Psoas muscle (tissue), 8 donors: ENCODE measurements around the gene FBXL20. TPM values are rescaled to one million over a fixed set of nuclear protein-coding genes. Genes with fewer than 3 reads are reported as not detected.
"Not testable (repeated sequence)": the region's sequence is repeated elsewhere in the genome, so short reads cannot be mapped to it uniquely, and the experiment has no call there.

Experiments used
- ATAC-seq, 4 donors: fragments of 200-7000 bp; cut with Tn5 transposase; one replicate each; pipeline ENCODE4 v1.9.1; 2020; ENCODE audit warnings: moderate library complexity in 3 of 4, mild to moderate bottlenecking in 2 of 4
- DNase-seq, 2 donors: peaks; one replicate each; pipeline ENCODE4 v3.0.0-alpha.2; 2020
- H3K27ac ChIP-seq: fragments of 200-600 bp; one replicate; pipeline ENCODE4 v1.8.0; 2022
- H3K27me3 ChIP-seq, 3 donors: fragments of 200-600 bp in 1 of 3; one replicate each; pipeline versions ENCODE4 v1.6.1 to v1.8.0; 2013 to 2022; ENCODE audit warnings: low read length in 2 of 3, mild to moderate bottlenecking in 2 of 3, moderate library complexity in 1 of 3; ENCODE audit not compliant: insufficient read depth in 3 of 3
- H3K36me3 ChIP-seq, 2 donors: fragments of 200-600 bp in 1 of 2; one replicate each; pipeline versions ENCODE4 v1.6.1 to v1.8.0; 2013 to 2022; ENCODE audit warnings: low read depth in 1 of 2, mild to moderate bottlenecking in 1 of 2, moderate library complexity in 1 of 2; ENCODE audit not compliant: insufficient read depth in 1 of 2
- H3K4me1 ChIP-seq: fragments of 200-600 bp; one replicate; pipeline ENCODE4 v1.8.0; 2022
- H3K4me3 ChIP-seq: fragments of 200-600 bp; one replicate; pipeline ENCODE4 v1.8.0; 2022; ENCODE audit warnings: mild to moderate bottlenecking
- H3K9me3 ChIP-seq: fragments of 200-600 bp; one replicate; pipeline ENCODE4 v1.8.0; 2022
- WGBS, 3 donors: extraction: QIAGEN DNeasy Blood & Tissue Kit; methylation state at CpG; one replicate each; pipeline versions ENCODE4 v1.1.6 to v1.1.7; 2013; 5-methylcytosine and 5-hydroxymethylcytosine counted together
- intact Hi-C, 2 donors: fragments of 100-400 bp; cut with DNase I; formaldehyde crosslinking; loops; one replicate each; pipeline versions ENCODE4 v1.11.0 to v1.14.2; 2022
- polyA plus RNA-seq, 3 donors: library from polyadenylated mRNA; stranded (reverse); fragments of 200-250 nt; gene quantifications; one replicate each; pipeline ENCODE4 v1.2.3, GENCODE V29; 2013
- total RNA-seq, 4 donors: library from RNA; stranded (reverse); fragmentation: NEBNext Ultra II Directional in 2 of 4; extraction: Animal tissue kit (Norgen Biotek cat#: 25700) in 2 of 4; gene quantifications; one replicate each; pipeline versions ENCODE4 v1.2.1 to v1.2.4, GENCODE V29; 2021 to 2023
- TF ChIP-seq, protein P1 (sequence below): fragments of 200-600 bp; IDR thresholded peaks from one replicate; pipeline ENCODE4 v1.8.0; 2022; ENCODE audit warnings: antibody characterized with exemption
- donor health status: healthy with polysubstance abuse.
- donor health status: DM: no; HTN: no; CAD: no; lungs with moderate emphysema.
- donor health status: Bipolar disorder and iron deficiency.
- donor health status: healthy.
- donor health status: DM: yes; HTN: yes; CAD: no.
- donor health status: DM: no; HTN: no; CAD: no.
- donor health status: DM: no; HTN: no; CAD: no.
- donor health status: DM: yes; HTN: yes; CAD: no.

FBXL20 gene
- total and polyA plus RNA-seq, 7 donors: 0.89 to 8.7 (median 8.0) TPM

DNA sequence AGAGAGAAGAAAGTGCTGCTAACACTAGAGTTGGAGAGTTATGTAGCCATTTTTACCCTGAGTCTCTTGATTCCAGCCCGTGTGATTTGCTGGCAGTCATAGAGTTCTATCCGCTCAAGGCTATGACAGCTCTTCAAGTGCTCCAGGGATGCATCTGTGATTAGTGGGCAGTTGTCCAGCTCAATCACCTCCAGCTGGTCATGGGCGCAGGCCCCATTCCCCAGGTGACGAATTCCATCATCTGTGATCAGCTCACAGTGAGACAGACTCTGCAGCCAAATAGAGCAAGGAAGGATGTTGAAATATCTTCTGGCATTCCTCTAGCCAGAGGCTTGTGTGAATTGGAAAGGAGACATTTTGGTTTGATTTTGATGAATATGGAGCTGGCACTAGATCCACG lies 137.3 kb downstream of the FBXL20 start:
- 26 to 55% (median 28%) methylated on average over 5 of the region's 5 CpGs for WGBS, 3 donors
- Histone ChIP-seq H3K9me3 (no peaks in the 10 kb centered on the region), H3K4me3 (no peak overlapping the region), H3K27me3 (no peaks in the 10 kb centered on the region), H3K36me3 (peaks cover 2 to 89% of the 10 kb centered on the region in 2 donors), H3K27ac (peak overlapping the region; percentile 58), H3K4me1 (peaks cover 6% of the 10 kb centered on the region)
- DNase-seq (peak; percentile 72 to 88), ATAC-seq (peak; percentile 94 to 98 (median 96))
- TF ChIP-seq, protein P1, sequence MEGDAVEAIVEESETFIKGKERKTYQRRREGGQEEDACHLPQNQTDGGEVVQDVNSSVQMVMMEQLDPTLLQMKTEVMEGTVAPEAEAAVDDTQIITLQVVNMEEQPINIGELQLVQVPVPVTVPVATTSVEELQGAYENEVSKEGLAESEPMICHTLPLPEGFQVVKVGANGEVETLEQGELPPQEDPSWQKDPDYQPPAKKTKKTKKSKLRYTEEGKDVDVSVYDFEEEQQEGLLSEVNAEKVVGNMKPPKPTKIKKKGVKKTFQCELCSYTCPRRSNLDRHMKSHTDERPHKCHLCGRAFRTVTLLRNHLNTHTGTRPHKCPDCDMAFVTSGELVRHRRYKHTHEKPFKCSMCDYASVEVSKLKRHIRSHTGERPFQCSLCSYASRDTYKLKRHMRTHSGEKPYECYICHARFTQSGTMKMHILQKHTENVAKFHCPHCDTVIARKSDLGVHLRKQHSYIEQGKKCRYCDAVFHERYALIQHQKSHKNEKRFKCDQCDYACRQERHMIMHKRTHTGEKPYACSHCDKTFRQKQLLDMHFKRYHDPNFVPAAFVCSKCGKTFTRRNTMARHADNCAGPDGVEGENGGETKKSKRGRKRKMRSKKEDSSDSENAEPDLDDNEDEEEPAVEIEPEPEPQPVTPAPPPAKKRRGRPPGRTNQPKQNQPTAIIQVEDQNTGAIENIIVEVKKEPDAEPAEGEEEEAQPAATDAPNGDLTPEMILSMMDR: no peak
- intact Hi-C loops: no loop called here

DNA sequence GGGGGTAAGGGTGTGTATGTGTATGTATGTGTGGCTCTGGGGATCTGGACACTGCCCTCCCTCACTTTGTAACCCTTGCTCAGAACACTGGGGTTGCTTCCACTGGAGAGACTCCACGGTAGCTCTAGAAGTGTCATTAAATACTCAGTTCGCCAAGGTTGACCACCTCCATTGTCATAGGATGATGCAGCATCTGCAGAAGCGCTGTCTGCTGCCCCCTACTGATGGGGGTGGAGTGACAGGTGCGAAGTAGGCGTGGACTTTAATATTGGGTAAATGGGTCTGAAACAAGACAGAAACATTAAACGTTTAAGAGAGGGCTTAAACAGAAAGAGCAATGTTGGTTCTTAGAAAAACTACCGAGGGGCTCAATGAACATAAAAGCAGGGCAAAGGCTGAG lies 140.1 kb downstream of the FBXL20 start:
- H3K4me1 ChIP-seq: peaks cover 6% of the 10 kb centered on the region
- DNase-seq: no peak
- intact Hi-C loops: no loop called here
- H3K36me3 ChIP-seq: peaks cover 9 to 87% of the 10 kb centered on the region in 2 donors
- TF ChIP-seq, protein P1: peak; percentile 6
- no peaks in the 10 kb centered on the region for H3K9me3 ChIP-seq
- H3K27me3 ChIP-seq: no peaks in the 10 kb centered on the region
- ATAC-seq: no peak
- 76 to 83% (median 80%) methylated on average over 7 of the region's 7 CpGs for WGBS, 3 donors
- no peak overlapping the region for H3K27ac ChIP-seq
- H3K4me3 ChIP-seq: no peak overlapping the region

DNA sequence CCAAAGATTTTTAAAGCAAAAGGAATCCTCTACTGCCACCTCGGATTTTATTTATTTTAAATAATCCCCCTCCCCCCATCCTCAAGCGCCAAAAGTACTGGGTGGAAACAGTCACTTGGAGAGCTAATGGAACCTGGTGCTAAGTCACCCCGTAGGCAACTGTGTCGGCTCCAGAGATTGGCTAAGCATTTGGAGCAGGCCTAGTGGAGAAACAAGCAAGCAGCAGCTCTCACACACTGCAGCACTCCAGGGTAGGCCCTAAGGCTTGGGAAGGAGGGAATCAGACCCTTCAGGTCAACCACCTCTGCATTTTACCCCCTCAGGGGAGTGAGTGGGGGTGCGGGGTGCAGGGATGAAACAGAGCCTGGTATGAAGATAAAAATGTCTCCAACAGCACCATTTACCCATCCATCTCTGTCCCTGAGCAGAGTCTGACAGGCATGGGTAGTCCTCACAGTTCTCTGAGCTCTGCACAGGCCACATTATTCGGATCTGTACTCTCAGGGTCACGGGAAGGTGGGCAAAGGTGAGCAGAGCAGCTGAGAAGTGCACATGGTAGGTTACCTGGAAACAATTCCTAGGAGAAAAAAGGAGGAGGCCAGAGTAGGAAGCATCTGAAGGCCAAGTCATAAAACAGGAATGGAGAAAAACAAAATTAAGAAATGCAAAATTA lies 148.5 kb downstream of the FBXL20 start:
- H3K27me3 ChIP-seq: no peaks in the 10 kb centered on the region
- intact Hi-C loops: no loop called here
- H3K27ac ChIP-seq: no peak overlapping the region
- H3K4me3 ChIP-seq: no peak overlapping the region
- WGBS, 3 donors: 83 to 87% (median 85%) methylated on average over 7 of the region's 7 CpGs
- H3K9me3 ChIP-seq: no peaks in the 10 kb centered on the region
- TF ChIP-seq, protein P1: no peak
- H3K36me3 ChIP-seq: peaks cover 3 to 61% of the 10 kb centered on the region in 2 donors
- DNase-seq (no peak), ATAC-seq (no peak)
- H3K4me1 ChIP-seq: no peaks in the 10 kb centered on the region

DNA sequence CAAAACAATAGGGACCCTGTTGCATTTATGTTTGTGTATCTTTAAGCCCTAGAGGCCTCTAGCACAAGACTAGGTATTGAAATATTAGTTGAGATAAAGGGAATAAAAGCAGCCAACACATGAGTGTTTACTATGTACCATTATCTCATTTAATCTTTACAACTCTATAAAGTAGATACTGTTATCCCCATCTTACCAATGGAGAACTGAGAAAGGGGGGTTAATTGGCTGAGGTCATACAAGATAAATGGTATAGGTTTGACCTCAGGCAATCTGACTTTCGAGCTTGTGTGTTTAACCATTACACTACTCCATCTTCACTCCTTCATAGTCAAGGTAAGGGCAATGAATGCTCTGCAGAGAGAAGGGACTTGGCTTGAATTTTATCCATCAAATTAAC lies 149.4 kb downstream of the FBXL20 start:
- WGBS, 3 donors: 69 to 79% (median 74%) methylated on average over 1 of the region's 1 CpG
- DNase-seq (no peak), ATAC-seq (no peak)
- Histone ChIP-seq H3K27me3 (no peaks in the 10 kb centered on the region), H3K4me1 (no peaks in the 10 kb centered on the region), H3K36me3 (peaks cover 0 to 52% of the 10 kb centered on the region in 2 donors), H3K27ac (no peak overlapping the region), H3K4me3 (no peak overlapping the region), H3K9me3 (no peaks in the 10 kb centered on the region)
- TF ChIP-seq, protein P1: no peak
- intact Hi-C loops: no loop called here

DNA sequence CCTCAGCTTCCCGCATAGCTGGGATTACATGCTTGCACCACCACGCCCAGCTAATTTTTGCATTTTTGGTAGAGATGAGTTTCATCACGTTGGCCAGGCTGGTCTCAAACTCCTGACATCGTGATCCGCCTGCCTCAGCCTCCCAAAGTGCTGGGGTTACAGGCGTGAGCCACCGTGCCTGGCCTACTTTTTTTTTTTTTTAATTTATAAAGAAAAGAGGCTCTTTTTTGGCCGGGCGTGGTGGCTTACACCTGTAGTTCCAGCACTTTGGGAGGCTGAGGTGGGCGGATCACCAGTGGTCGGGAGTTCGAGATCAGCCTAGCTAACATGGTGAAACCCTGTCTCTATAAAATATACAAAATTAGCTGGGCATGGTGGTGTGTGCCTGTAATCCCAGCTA lies 151.3 kb downstream of the FBXL20 start:
- peaks cover 0 to 35% of the 10 kb centered on the region in 2 donors for H3K36me3 ChIP-seq
- WGBS, 3 donors: 93 to 95% (median 94%) methylated on average over 12 of the region's 12 CpGs
- DNase-seq, H3K4me1 ChIP-seq, intact Hi-C loops, H3K4me3 ChIP-seq, H3K27me3 ChIP-seq, H3K27ac ChIP-seq, ATAC-seq, H3K9me3 ChIP-seq: not testable (repeated sequence)
